Measurements from ENCODE around the gene FABP1. TPM values are rescaled to one million over a fixed set of nuclear protein-coding genes. Genes with fewer than 3 reads are reported as not detected.

The FABP1 gene
- total RNA-seq = not detected

DNA sequence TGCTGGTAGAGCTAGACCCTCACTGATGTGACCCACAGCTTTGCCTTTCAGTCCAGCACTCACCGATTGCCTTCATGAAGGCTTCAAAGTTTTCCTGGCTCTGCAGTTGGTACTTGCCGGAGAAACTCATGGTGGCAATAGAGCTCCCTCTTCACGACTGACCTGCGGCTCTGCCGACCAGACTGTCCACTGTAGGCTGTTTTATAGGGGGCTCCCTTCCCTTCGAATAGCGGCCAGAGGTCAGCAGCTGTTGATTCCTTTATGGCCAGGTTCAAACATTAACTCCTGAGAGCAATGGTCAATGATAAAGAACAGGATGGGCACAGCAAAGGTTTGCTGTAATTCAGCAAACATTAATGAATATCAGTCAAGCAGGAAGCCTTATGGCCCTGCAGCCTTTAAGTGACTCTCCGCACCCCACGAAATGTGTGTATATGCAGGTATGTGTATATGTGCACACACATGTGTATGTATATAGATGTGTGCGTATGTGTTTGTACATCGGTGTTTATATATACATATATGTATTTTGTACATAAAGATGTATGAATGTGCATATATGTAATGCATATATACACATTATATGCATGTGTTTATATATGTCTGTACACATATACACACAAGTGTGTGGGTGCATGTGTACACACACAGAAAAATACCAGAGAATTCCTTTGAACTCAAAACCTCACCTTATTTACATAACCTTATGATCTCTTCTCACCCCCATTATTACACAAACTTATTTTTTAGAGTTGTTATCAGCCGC is at the start of gene FABP1:
Gene FABP1 (minus strand): TSS at position 175 of the 766 bp plus-strand sequence. CDS start 45 bp downstream, at position 130.
- POLR2A ChIA-PET = no interaction called here
- CTCF ChIA-PET = no interaction called here

DNA sequence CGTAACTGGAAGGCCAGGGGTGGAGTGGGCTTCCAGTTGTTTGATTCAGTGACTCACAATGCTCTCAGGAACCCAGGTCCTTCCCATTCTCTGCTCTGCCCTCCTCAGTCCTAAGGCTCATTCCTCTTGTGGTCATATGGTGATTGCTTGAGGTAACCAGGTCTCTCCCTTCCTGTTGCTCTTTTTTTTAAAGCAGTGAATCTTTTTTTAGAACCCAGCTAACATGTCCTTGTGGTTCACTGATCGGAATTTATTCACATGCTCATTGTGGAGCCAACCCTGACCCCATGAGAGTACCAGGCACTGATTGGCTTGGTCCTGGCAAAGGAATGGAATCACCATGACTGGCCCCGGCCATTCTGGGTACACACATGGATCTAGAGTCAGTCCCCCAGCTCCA is 49.7 kb upstream of the FABP1 start:
- ChIA-PET CTCF (interaction anchor here (0.7 kb wide), 1 partner anchor 9 kb away, joined by 3 read pairs; no protein-coding TSS in a partner anchor), POLR2A (no interaction called here)

GRCh38 chr2:88176352-88176984 is 48.6 kb upstream of the FABP1 start:
- CTCF ChIA-PET = no interaction called here
- POLR2A ChIA-PET = no interaction called here

GRCh38 chr2:88172882-88173281 is 45.0 kb upstream of the FABP1 start:
- POLR2A ChIA-PET = no interaction called here
- CTCF ChIA-PET = interaction anchor here (1.4 kb wide), 1 partner anchor 12 kb away, joined by 3 read pairs; no protein-coding TSS in a partner anchor

- ChIA-PET CTCF (interaction anchor here (0.8 to 1.4 kb wide), 2 partner anchors 11 to 111 kb away, joined by 3 read pairs; no protein-coding TSS in a partner anchor), POLR2A (no interaction called here)
Measured at GRCh38 chr2:88171966-88172365, 44.1 kb upstream of the FABP1 start.

DNA sequence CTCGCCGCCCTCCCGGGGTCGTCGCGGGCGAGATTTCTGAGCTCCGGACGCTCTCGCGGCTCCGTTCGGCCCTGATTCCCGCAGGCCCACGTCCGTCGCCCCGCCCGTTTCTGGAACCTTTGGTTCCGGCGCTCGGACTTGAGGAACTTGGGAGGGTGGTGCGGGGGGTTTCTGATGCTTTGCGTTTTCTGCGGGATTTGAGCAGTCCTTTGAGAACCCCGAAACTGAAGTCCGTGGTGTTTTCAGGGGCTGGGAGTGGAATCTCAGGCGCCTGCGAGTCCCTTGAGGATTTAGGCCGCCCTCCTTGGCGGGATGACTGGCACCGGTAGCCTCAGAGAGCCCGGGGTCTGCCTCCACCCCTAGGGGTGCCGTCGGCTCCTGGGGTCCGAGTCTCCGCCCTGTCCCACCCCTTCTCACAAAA is 42.6 kb upstream of the FABP1 start:
- POLR2A ChIA-PET = interaction anchor here (0.9 kb wide), 1 partner anchor 31 kb away, joined by 3 read pairs; no protein-coding TSS in a partner anchor
- CTCF ChIA-PET = interaction anchor here (2.8 kb wide), 1 partner anchor 110 kb away, joined by 9 read pairs; no protein-coding TSS in a partner anchor

- ChIA-PET POLR2A (no interaction called here), CTCF (interaction anchor here (1.1 to 2.8 kb wide), 2 partner anchors 9 to 108 kb away, joined by 3 to 9 read pairs; no protein-coding TSS in a partner anchor)
Measured at GRCh38 chr2:88168386-88168785, 40.5 kb upstream of the FABP1 start.

DNA sequence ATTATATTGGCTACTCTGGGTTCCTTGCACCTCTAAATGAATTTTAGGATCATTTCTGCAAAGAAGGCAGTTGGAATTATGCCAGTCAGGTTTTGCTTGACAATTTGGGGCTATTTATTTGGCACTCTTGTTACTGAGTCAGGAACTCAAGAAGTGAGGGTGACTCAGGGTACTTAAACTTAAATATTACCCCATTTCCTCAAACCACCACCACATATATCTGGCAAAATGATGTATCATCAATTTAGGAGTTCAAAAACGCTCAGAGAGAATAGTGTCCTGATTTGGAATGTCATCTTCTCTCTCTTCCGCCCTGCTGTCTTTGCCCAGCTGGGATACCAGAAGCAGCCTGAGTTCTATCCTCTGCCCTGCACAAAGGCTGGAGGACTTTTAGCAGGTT is 39.9 kb upstream of the FABP1 start:
- POLR2A ChIA-PET = no interaction called here
- CTCF ChIA-PET = no interaction called here

DNA sequence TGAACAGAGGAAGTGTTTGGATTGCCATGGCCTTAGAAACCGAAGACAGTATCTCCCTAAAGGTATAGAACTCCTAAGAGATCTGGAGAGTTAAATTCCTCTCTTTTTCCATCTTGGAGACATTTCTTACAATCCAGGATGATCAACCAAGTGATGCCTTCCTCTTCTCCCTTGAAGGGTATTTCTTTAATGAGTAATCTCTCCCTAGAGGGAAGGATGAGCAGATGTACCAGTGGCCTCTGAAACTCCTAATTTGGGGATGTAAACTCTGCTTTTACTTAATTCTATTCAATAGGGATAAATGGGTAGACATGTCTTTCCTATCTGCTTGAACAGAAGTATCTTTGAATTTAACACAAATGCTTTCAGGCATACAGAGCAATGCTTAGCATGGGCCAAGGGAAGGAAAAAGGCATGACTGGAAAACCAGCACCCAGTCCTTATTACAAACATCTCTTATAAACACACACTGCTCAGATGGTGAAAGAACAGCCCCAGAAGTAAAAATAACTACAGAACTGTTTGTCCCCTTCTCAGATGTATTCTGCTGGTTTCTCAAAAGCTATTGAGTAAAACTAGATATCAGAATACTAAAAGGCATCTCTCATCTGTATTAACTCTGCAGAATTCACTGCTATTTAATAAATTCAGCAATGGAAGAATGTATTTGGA is 37.6 kb upstream of the FABP1 start:
- ChIA-PET POLR2A (no interaction called here), CTCF (interaction anchor here (0.8 to 2.0 kb wide), 2 partner anchors 105 kb away, joined by 3 to 4 read pairs; no protein-coding TSS in a partner anchor)

- POLR2A ChIA-PET = no interaction called here
- CTCF ChIA-PET = interaction anchor here (1.2 kb wide), 1 partner anchor 102 kb away, joined by 10 read pairs; no protein-coding TSS in a partner anchor
Measured at GRCh38 chr2:88161446-88162244, 33.8 kb upstream of the FABP1 start.

- ChIA-PET POLR2A (no interaction called here), CTCF (interaction anchor here (0.6 to 4.2 kb wide), 7 partner anchors 9 to 158 kb away, joined by 3 to 39 read pairs (median 3); partner anchors contain the start of gene THNSL2)
Measured at GRCh38 chr2:88160517-88160916, 32.7 kb upstream of the FABP1 start.

DNA sequence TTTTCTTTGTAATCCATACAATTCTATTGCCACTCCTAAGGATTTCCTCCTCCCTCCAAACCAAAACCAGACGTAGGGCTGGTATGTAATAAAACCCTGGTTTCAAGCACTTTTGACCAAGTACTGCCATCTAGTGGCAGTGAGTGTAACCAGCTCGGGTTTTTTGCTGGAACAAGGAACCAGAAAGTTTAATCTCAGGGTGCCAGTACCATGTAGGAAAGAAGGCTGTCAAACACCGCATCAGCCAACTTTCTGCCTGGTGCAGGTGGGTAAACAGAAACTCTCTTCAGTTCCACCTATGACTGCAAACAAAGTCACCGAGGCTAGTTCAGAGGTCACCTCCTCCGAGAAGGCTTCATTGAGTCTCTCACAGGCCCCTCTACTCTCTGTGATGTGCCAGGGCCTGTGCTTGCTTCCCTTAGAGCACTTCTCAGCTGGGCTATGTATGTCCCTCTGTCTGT is 32.1 kb upstream of the FABP1 start:
- CTCF ChIA-PET = interaction anchor here (0.6 to 4.2 kb wide), 9 partner anchors 9 to 859 kb away, joined by 3 to 39 read pairs (median 3); partner anchors contain the start of gene THNSL2
- POLR2A ChIA-PET = no interaction called here

- CTCF ChIA-PET = interaction anchor here (0.6 to 4.2 kb wide), 5 partner anchors 10 to 859 kb away, joined by 3 to 39 read pairs (median 4); partner anchors contain the start of gene THNSL2
- POLR2A ChIA-PET = no interaction called here
Measured at GRCh38 chr2:88159481-88159880, 31.6 kb upstream of the FABP1 start.

DNA sequence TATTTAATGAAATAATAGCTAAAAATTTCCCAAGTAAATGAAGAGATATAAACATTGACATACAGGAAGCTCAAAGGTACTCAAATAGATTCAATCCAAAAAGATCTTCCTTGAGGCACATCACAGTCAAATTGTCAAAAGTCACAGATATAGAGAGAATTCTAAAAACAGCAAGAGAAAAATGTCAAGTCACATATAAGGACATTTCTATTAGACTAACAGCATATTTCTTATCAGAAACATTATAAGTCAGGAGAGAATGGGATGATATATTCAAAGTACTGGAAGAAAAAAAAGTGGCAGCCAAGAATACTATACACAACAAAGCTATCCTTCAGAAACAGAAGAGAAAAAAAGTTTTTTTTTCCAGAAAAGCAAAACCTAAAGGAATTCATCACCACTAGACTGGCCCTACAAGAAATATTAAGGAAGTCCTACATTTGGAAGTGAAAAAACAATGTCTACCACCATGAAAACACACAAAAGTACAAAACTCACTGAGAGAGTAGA is 21.1 kb upstream of the FABP1 start:
- CTCF ChIA-PET = no interaction called here

GRCh38 chr2:88147145-88147544 is 19.3 kb upstream of the FABP1 start:
- ChIA-PET POLR2A (no interaction called here), CTCF (no interaction called here)

More for the DNA sequence above, 21.1 kb upstream of the FABP1 start:
- POLR2A ChIA-PET = no interaction called here

DNA sequence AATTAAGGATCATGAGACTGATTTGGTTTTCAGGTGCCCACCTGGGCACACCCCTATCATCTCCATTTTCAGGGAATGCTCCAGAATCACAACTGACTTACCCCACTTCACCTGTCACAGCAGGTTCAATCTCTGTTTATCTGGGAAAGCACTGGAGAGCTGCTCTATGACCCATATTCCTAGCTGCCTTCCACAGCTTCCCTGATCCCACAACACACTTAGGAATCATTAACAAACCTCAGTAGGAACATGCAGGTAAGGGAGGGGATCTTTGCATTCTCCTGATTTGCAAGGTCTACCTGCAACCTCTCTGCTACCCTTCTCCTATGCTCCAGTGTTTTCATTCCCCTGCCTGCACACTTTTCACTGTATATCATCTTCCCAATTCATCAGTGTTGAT is 18.7 kb upstream of the FABP1 start:
- ChIA-PET POLR2A (no interaction called here), CTCF (no interaction called here)

- CTCF ChIA-PET = no interaction called here
- POLR2A ChIA-PET = no interaction called here
Measured at GRCh38 chr2:88144914-88145497, 17.1 kb upstream of the FABP1 start.

GRCh38 chr2:88144271-88144670 is 16.4 kb upstream of the FABP1 start:
- POLR2A ChIA-PET = no interaction called here
- CTCF ChIA-PET = no interaction called here

DNA sequence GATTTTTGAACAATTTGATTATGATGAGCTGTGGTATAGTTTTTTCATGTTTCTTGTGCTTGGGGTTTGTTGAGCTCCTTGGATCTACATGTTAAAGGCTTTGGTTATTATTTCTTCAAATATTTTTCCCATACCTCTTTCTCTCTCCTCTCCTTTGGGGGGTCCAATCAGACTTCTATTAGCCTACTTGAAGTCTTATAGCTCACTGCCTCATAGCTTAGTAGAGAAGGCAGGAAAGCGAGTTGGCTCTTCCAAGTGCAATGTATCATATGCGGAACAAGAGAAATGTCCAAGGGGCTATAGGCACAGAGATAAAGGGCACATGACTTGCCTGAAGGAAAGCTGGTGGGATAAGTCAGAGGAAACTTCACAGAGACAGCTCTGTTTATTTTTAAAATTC is 14.1 kb upstream of the FABP1 start:
- ChIA-PET POLR2A (no interaction called here), CTCF (no interaction called here)

Data from activated CD8-positive, alpha-beta memory T cell treated with anti-CD3 and anti-CD28 coated beads for 36 hours (primary cell).